HL-60 (cell line): ENCODE results near the gene MYD88.

Experiments
- GABPA ChIP-seq: IDR thresholded peaks from 2 replicates; pipeline ENCODE4 v1.6.1; 2012; ENCODE audit warnings: low read depth
- POLR2AphosphoS5 ChIP-seq: IDR thresholded peaks from 2 replicates; pipeline ENCODE4 v1.6.1; 2012; ENCODE audit warnings: low read depth
- REST ChIP-seq: IDR thresholded peaks from 2 replicates; pipeline ENCODE4 v1.6.1; 2012; ENCODE audit warnings: low read depth; ENCODE audit not compliant: insufficient replicate concordance
- SPI1 ChIP-seq: IDR thresholded peaks from 2 replicates; pipeline ENCODE4 v1.6.1; 2012; ENCODE audit warnings: low read depth, mild to moderate bottlenecking, borderline replicate concordance
- TF ChIP-seq, protein P1 (sequence below): IDR thresholded peaks from one replicate; pipeline ENCODE4 v1.5.1; 2011; ENCODE audit warnings: low read length, control low read depth, inconsistent platforms; ENCODE audit not compliant: insufficient read depth

- TF ChIP-seq, protein P1, sequence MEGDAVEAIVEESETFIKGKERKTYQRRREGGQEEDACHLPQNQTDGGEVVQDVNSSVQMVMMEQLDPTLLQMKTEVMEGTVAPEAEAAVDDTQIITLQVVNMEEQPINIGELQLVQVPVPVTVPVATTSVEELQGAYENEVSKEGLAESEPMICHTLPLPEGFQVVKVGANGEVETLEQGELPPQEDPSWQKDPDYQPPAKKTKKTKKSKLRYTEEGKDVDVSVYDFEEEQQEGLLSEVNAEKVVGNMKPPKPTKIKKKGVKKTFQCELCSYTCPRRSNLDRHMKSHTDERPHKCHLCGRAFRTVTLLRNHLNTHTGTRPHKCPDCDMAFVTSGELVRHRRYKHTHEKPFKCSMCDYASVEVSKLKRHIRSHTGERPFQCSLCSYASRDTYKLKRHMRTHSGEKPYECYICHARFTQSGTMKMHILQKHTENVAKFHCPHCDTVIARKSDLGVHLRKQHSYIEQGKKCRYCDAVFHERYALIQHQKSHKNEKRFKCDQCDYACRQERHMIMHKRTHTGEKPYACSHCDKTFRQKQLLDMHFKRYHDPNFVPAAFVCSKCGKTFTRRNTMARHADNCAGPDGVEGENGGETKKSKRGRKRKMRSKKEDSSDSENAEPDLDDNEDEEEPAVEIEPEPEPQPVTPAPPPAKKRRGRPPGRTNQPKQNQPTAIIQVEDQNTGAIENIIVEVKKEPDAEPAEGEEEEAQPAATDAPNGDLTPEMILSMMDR: no peak
- TF ChIP-seq REST: no peak
- no peak for TF ChIP-seq POLR2AphosphoS5
- no peak for TF ChIP-seq GABPA
- no peak for TF ChIP-seq SPI1
These were observed 2.9 kb downstream of the MYD88 start for GRCh38 chr3:38141173-38141951.
